Measurements from ENCODE around the gene OR10K1.
"Not testable (repeated sequence)": the region's sequence is repeated elsewhere in the genome, so short reads cannot be mapped to it uniquely, and the experiment has no call there.

OR10K1 gene, protein sequence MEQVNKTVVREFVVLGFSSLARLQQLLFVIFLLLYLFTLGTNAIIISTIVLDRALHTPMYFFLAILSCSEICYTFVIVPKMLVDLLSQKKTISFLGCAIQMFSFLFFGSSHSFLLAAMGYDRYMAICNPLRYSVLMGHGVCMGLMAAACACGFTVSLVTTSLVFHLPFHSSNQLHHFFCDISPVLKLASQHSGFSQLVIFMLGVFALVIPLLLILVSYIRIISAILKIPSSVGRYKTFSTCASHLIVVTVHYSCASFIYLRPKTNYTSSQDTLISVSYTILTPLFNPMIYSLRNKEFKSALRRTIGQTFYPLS

DNA sequence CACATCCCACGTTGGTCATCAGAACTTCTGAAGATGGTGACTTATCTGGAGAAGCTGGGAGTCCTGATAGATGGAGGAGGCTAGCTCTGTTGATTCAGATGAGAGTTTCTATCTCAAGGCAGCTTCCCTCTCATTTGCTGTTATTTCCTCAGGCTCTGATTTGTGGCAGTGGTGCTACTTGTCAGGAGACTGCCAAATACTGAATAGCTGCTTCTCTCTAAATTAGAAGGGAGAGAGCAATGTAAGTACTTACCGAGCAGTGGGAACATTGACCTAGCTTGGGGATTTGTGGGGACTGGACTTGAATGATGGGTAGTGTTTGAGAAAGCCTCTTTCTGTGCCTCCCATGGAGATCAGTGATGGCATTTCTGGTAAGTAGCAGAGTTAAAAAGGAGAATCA, at the start of gene OR10K1:
OR10K1 (plus strand) TSS at position 301 of the 400 bp plus-strand sequence. CDS start 3,728 bp downstream, outside the sequence.
- TF ChIP-seq, protein P1, sequence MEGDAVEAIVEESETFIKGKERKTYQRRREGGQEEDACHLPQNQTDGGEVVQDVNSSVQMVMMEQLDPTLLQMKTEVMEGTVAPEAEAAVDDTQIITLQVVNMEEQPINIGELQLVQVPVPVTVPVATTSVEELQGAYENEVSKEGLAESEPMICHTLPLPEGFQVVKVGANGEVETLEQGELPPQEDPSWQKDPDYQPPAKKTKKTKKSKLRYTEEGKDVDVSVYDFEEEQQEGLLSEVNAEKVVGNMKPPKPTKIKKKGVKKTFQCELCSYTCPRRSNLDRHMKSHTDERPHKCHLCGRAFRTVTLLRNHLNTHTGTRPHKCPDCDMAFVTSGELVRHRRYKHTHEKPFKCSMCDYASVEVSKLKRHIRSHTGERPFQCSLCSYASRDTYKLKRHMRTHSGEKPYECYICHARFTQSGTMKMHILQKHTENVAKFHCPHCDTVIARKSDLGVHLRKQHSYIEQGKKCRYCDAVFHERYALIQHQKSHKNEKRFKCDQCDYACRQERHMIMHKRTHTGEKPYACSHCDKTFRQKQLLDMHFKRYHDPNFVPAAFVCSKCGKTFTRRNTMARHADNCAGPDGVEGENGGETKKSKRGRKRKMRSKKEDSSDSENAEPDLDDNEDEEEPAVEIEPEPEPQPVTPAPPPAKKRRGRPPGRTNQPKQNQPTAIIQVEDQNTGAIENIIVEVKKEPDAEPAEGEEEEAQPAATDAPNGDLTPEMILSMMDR (IDR thresholded peaks at IDR 0.05), result no peak
- no peak for TF ChIP-seq ZFX (IDR thresholded peaks at IDR 0.05; ENCODE audit: borderline replicate concordance)
- no peak within 1 kb of the TSS for H3K27ac ChIP-seq

DNA sequence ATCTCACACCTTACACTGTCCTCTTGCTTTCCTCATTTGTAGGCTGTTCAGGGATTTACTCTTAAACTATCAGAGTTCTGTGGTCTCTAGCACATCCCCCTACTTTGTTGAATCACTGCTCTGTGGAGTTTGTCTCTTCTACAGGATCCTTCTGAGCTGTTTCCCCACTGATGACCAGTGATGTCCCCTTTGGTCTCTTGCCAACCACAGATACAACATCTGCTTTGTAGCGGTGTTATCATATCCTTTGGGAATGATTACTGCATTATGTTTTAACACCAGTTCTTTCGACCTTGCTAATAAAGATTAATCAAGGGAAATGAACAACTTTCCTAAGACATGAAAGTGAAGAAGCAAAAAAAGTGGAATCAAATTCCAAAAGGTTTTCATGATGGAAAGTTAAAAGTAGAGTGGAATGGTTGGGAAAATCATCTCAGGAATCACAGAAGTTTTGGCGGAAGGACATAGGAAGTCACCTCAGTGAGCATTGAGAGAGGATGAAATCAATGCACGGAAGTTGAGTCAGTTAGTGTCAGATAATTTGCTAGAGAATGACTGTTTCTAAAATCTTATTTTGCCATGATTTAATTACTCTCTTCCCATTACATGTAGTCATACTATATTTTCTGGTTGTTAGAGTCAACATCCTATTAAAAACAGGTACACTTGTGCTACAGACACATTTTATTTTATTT, 46.8 kb upstream of the OR10K1 start:
- no peak overlapping the region for H3K27ac ChIP-seq
- TF ChIP-seq, protein P1 (IDR thresholded peaks at IDR 0.05), result no peak
- TF ChIP-seq ZFX (IDR thresholded peaks at IDR 0.05; ENCODE audit: borderline replicate concordance), result no peak

DNA sequence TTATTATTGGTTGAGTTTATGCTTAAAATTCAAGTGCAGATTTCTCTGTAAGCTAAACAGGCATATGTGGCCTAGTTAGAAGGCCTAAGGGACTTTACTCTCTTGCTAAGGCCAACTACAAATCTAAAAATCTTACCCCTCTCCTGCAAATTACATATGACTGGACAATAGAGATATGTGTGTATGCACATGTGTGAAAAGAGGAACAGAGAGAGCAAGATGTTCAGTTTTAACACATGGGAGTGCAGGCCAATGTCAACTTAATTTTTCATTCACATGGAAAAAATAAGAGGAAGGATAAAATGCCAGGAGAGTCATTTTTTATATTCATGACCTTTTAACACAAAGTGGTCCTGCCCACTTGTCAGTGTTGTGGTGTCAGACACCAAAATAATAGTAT, 44.0 kb upstream of the OR10K1 start:
- no peak overlapping the region for H3K27ac ChIP-seq
- no peak for TF ChIP-seq ZFX (IDR thresholded peaks at IDR 0.05; ENCODE audit: borderline replicate concordance)
- TF ChIP-seq, protein P1 (IDR thresholded peaks at IDR 0.05), result no peak

DNA sequence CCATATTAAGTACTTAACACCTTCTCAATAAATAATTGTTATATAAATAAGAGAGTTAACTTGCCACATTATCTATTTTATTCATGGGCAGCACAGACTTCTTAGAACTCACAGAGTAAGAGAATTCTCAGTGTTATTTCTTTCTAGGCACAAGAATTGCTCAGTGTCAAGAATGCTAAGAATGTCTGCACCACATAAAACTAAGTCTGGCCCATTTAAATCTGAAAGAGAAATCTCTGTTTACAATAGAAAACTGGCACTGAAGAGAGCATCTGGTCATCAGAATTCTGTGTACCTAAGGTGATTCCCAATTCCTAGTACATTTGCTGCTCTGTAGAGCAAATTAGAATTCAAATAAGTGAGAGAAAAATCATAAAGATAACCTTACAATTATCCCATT, 39.4 kb upstream of the OR10K1 start:
- TF ChIP-seq, protein P1 (IDR thresholded peaks at IDR 0.05), result no peak
- no peak for TF ChIP-seq ZFX (IDR thresholded peaks at IDR 0.05; ENCODE audit: borderline replicate concordance)
- no peak overlapping the region for H3K27ac ChIP-seq

DNA sequence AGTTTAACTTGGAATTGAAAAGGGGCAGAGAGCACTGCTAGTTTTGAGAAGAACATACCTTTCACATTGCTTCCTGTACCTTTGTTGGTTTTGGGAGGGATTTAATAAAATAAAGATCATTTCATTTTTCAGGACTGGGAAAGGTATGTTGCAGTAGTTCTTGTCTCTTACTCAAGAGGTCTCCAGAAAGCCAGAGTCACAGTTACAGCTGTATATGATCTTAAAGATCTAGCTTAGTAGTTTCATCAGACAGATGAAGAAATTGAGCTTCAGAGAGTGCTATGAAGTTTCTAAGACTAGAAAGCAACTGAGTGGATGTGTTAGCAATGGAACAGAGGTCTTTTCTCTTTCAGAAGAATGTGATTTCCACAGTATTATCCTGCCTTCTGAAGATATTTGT, 36.6 kb upstream of the OR10K1 start:
- TF ChIP-seq ZFX (IDR thresholded peaks at IDR 0.05; ENCODE audit: borderline replicate concordance), result no peak
- TF ChIP-seq, protein P1 (IDR thresholded peaks at IDR 0.05), result no peak
- H3K27ac ChIP-seq, result no peak overlapping the region

DNA sequence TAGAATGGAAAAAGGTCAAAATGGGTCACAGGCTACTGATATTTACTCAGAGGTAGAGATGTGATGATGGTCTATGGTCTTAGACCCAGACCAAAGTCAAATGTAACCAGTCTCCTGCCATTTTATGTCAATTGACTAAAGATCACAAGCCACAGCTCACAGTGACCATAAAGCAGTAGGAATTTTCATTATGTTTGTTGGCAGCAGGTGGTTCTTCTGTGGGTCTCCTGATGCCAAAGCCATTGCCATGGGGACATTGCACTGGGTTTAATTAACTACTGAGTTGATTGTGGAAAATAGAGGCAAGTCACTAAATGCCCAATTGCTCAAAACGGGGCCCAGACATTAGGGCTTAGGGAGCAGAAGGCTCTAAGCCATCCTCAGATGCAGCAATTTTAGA, 35.5 kb upstream of the OR10K1 start, which contains the start of gene OR10K2:
OR10K2 (minus strand) TSS at position 101 of the 400 bp plus-strand sequence. CDS start 5,371 bp downstream, outside the sequence.
- H3K27ac ChIP-seq, result no peak within 1 kb of the TSS
- TF ChIP-seq, protein P1 (IDR thresholded peaks at IDR 0.05), result no peak
- no peak for TF ChIP-seq ZFX (IDR thresholded peaks at IDR 0.05; ENCODE audit: borderline replicate concordance)

DNA sequence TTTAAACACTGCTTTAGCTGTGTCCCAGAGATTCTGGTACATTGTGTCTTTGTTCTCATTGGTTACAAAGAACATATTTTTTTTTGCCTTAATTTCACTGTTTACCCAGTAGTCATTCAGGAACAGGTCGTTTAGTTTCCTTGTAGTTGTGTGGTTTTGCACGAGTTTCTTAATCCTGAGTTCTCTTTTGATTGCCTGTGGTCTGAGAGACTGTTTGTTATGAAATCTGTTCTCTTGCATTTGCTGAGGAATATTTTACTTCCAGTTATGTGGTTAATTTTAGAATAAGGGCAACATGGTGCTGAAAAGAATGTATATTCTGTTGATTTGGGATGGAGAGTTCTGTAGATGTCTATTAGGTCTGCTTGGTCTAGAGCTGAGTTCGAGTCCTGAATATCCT, 31.5 kb upstream of the OR10K1 start:
- not testable (repeated sequence) for H3K27ac ChIP-seq

Data from 22Rv1 (cell line).